GM19351 (cell line): ENCODE measurements around the gene FBH1.
"Not testable (repeated sequence)": the region's sequence is repeated elsewhere in the genome, so short reads cannot be mapped to it uniquely, and the experiment has no call there.

Experiments used
- ATAC-seq: cut with Tn5 transposase; IDR thresholded peaks from one replicate; pipeline ENCODE4 v1.9.1; 2021; ENCODE audit warnings: mild to moderate bottlenecking, moderate library complexity; ENCODE audit not compliant: unreplicated experiment

The FBH1 gene

GRCh38 chr10:5873515-5873995 lies 16.5 kb upstream of the FBH1 start:
- ATAC-seq, result peak; percentile 87

- no peak for ATAC-seq
These were observed 13.8 kb upstream of the FBH1 start for GRCh38 chr10:5876181-5876768.

- not testable (repeated sequence) for ATAC-seq
These were observed 13.0 kb upstream of the FBH1 start for GRCh38 chr10:5877041-5877440.

DNA sequence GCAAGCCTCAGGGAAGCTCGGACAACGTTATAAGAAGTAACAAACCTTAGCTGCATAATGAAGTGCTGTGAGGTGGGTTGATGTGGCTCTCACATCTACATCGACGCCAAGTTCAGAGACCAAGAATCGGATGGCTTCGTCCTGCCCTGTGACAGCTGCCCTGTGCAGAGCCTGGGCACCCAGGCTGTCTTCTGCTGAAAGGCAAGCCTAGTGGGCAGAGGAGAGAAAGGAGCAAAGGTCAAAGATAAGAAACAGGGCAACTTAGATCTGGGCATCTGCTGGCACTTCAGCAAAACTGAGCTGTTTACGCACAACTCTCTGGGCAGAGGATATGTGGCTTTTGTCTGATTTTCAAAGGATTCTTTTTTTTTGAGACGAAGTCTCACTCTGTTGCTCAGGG lies 7.1 kb upstream of the FBH1 start:
- ATAC-seq, result no peak

DNA sequence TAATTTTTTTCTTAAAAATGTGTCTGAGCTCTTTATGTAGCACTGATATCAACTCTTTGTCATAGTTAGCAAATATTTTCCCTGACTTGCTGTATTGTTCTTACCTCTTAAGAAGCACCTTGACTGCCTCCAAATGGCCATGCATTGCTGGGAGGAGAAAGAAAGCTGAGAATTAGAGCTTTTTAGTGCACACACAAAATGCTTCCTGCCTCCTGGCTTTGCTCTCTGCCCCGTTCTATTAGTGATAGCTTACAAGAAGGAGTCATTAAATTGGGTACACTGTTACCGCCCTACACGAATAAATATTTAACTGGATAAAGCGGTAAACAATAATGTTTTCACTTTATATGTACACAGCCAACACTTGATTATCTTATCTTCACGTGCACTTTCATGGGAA lies 4.4 kb upstream of the FBH1 start:
- ATAC-seq, result no peak

GRCh38 chr10:5887029-5887428 lies 3.0 kb upstream of the FBH1 start:
- ATAC-seq, result no peak

DNA sequence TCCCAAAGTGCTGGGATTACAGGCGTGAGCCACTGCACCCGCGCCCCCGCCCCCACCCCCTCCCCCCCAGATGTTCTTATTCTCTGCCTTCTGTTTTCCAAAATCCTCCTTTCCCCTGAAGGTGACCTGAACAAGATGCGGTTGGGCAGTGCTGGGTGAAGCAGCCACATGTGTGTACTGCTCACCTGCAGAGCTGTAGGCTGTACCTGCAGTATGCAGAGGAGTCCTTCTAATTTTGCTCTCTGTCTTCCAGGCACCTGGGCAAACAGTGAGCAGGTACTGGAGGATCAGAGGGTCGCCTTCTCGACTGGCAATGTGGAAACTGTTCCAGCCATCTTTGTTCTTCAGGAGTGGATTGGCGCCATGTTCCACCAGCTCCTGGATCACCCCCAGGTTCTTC lies 2.4 kb upstream of the FBH1 start:
- ATAC-seq, result no peak

DNA sequence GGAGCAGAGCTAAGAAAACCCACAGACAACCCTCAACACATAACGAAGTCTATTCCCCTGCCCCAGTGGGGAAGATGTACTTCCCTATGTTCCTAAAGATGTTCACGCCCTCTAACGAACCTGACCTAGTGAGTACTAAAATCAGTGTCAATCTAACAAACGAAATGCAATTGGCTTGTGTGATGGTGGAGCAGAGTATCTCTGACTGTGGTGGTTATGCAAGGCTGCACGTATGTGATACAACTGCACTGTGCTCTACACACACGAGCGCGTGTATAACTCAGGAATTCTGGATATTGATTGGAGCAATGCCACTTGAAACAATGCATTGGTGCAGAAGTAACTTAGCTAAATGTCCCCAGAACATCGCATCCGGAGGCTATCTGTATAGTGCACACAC lies 1.7 kb upstream of the FBH1 start:
- ATAC-seq, result no peak

DNA sequence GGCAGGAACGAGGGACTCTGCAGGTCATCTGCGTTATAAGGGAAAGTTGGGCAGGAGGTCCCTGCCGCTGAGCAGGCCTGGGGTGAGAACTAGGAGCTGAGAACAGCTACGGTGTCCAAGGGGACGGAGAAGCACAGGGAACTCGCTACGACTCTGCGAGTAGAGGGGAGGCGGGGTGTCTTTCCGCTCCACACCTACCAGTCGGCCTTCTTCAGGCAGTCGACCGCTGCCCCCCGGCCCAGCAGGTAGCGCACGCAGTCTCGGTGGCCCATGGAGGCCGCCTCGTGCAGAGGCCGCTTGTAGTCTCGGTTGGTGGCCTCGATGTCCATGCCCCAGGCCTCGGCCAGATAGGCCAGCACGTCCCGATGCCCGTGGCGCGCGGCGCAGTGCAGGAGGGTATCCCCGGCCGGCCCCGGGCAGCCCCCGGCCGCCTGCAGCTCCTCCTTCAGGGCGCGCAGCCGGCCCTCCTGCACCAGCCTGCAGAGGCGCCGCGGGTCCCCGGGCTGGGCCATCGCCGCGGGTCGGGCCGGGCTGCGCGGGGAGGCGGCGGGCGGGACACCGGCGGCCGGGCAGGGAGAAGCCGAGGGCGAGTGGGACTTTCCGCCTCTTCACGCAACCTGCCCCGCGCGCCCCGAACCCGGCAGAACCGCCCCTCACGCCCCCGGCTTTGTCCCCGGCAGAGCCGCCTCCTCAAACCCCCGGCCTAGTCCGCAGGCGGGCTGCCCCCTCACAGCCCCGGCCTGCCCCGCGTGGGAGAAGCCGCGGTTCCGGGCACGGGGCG lies 1.0 kb upstream of the FBH1 start:
- ATAC-seq, result peak; percentile 32

DNA sequence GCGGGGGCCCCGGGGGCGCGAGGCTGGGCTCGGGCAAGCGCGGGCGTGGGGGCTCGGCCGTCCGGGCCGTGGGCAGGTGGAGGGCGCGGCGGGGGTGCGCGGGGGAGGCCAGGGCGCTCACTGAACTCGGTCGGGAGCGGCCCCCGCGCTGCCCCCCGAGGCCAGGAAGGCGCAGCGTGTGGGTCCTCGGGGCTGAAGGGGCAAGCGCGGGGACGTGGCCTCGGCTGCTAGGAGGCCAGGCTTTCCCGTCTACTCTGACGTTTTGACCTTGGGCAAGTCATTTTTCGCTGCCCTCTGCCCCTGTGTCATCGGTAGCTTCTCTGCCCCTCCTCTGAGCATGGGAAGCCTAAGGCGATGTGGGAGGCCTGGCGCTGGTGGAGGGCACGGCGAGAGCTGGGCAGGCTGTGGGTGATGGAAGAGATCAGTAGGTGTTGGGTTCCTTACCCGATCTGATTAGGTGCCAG lies 441 bp downstream of the FBH1 start:
- ATAC-seq, result peak; percentile 10

- no peak for ATAC-seq
These were observed 966 bp downstream of the FBH1 start for GRCh38 chr10:5891009-5891408.

DNA sequence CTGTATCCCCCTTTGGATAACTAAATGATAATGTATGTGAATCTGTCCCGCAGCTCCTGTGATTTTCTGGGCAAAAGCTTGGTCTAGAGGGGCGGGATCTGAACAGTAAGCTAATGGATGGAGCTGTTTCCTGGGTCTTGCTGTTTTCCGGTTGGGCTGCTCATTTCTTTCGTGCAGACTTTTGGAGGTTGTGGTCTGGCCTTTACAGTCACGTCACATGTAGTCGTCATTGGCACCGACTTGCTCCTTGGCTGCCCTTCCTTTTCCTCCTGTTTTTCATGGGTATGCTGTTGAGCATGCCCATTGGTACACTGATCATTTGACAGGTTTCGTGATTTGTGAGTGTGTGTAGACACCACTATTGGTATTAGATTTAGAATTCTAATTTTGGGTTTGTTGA lies 2.0 kb downstream of the FBH1 start:
- ATAC-seq, result no peak

- no peak for ATAC-seq
These were observed 3.3 kb downstream of the FBH1 start for GRCh38 chr10:5893321-5893720.

DNA sequence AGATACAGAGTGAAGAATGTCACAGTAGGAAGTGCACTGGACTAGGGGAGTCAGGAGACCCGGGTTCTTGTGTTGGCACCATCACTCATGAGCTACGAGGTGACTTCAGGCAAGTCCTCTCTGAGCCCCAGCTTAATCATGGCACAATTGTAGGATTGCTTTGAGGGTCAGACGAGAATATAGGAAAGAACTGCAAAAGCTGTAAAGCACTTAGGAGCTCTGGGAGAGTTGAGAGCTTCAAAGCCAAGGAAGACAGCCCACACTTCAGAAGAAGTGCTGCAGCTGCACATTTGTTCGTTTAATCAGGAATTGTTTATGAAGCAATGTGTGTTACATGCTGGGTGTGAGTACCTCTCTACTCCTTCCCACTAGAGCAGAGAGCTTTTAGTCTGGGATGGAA lies 4.4 kb downstream of the FBH1 start:
- no peak for ATAC-seq

GRCh38 chr10:5894873-5895272 lies 4.8 kb downstream of the FBH1 start:
- no peak for ATAC-seq

GRCh38 chr10:5895365-5895764 lies 5.3 kb downstream of the FBH1 start:
- peak; percentile 4 for ATAC-seq

DNA sequence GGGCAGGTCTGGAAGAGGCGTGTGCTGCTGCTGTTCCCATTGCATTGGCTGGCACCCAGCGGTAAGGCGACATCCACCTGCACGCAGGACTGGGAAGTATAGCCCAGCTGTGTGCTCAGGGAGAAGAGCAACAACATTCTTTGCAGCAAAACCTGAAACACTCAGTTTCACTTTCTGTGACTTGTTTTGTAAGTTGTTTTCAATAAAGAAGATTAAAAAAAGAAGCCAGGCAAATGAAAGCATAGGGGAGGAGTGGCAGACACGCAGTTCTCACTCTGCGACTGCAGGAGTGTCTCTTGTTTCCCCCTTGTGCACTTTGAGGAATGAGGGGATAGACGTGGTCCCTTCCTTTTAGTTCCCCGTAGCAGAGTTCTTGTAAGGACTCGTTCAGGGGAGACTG lies 5.8 kb downstream of the FBH1 start:
- peak; percentile 70 for ATAC-seq

GRCh38 chr10:5896208-5897052 lies 6.4 kb downstream of the FBH1 start:
- ATAC-seq, result no peak

- no peak for ATAC-seq
These were observed 7.0 kb downstream of the FBH1 start for GRCh38 chr10:5897053-5897340.

DNA sequence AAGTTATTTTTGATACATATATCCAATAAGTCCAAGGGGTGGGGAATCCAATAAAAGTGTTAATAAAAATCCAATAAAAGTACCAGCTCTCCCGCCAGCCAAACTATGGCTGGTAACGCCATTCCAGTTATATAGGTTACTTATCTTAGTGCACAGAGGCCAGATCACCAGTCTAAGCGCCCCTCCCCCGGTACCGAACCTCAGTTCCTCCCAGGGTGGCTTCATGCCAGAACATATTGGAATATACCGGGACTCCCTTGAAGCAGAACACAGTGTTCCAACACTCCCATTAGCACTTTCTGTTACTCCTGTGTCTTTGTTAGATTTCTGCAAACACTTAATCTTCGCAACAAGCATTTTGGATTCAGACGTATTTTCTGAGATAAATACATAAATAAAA lies 7.5 kb downstream of the FBH1 start:
- no peak for ATAC-seq

GRCh38 chr10:5898163-5898562 lies 8.1 kb downstream of the FBH1 start:
- no peak for ATAC-seq

GRCh38 chr10:5900247-5900646 lies 10.2 kb downstream of the FBH1 start:
- no peak for ATAC-seq
